A549 treated with RU486 at 1 μM for 4 hours (cell line): Measurements from ENCODE around the gene AURKA. TPM values are rescaled to one million over a fixed set of nuclear protein-coding genes. Genes with fewer than 3 reads are reported as not detected.

ENCODE experiments used
- total RNA-seq: library from RNA; stranded (reverse); fragments of 200-300 nt; extraction: Qiagen RNA extraction; gene quantifications from 5 replicates; pipeline ENCODE4 v1.2.3, GENCODE V29; 2022; ENCODE audit warnings: low read depth

The AURKA gene
- total RNA-seq: 102 to 115 TPM (median 110 TPM) in 5 replicates

GRCh38 chr20:56392132-56392880 is at the start of gene AURKA, which contains the start of gene CSTF1:
TSS of gene AURKA (minus strand) at chr20:56392215. CDS start at chr20:56388197, 4,018 bp downstream.
TSS of gene CSTF1 (plus strand) at chr20:56392645. CDS start at chr20:56395553, 2,908 bp downstream.

GRCh38 chr20:56411759-56412472 is 19.9 kb upstream of the AURKA start, which contains the start of gene CASS4:
TSS of gene CASS4 (plus strand) at chr20:56412260. CDS start at chr20:56412459, 199 bp downstream.

GRCh38 chr20:56358600-56359211 is 33.3 kb downstream of the AURKA start, which contains the start of gene FAM210B:
TSS of gene FAM210B (plus strand) at chr20:56358974. CDS start at chr20:56359006, 32 bp downstream.

Other genes starting within 250 kb of the AURKA start
- gene MC3R, start 143.5 kb downstream of the AURKA start, total RNA-seq: not detected in 5 replicates
- 7.6 to 12.4 TPM (median 12.3 TPM) in 5 replicates for gene FAM210B, start 33.2 kb downstream of the AURKA start, total RNA-seq
- gene CSTF1, start 430 bp upstream of the AURKA start, total RNA-seq: 33.6 to 40.4 TPM (median 38.5 TPM) in 5 replicates
- 0.03 to 0.08 TPM (median 0.05 TPM) in 3 of 5 replicates, not detected in the others for gene CASS4, start 20.0 kb upstream of the AURKA start, total RNA-seq
- gene RTF2, start 76.4 kb upstream of the AURKA start, total RNA-seq: 80.1 to 100 TPM (median 88.8 TPM) in 5 replicates
- 0.21 to 0.59 TPM (median 0.31 TPM) in 4 of 5 replicates, not detected in the other for gene FAM209A, start 132.5 kb upstream of the AURKA start, total RNA-seq
- 0.25 to 0.59 TPM (median 0.48 TPM) in 4 of 5 replicates, not detected in the other for gene FAM209B, start 141.0 kb upstream of the AURKA start, total RNA-seq
- 12.3 to 16.1 TPM (median 12.7 TPM) in 5 replicates for gene TFAP2C, start 237.1 kb upstream of the AURKA start, total RNA-seq